ENCODE results near the gene MACO1.

DNA sequence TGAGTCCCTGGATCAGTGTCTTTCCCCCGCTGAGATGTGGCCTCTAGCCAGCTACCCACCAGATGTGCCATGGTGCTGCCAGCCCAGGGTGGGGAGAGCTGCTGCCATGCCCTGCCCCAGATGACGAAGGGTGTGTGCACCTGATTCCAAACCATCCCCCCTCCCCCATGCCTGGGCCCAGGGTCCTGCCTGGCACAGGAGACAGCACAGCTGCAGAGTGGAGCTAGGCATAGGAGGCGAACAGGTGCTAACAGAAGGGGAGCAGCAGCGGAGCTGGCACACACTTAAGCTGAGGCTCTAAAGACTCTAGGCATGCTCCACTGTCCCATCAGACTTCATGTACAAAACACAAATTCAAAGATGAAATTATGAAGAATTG, 103.7 kb downstream of the MACO1 start:
- TF ChIP-seq, protein P1, sequence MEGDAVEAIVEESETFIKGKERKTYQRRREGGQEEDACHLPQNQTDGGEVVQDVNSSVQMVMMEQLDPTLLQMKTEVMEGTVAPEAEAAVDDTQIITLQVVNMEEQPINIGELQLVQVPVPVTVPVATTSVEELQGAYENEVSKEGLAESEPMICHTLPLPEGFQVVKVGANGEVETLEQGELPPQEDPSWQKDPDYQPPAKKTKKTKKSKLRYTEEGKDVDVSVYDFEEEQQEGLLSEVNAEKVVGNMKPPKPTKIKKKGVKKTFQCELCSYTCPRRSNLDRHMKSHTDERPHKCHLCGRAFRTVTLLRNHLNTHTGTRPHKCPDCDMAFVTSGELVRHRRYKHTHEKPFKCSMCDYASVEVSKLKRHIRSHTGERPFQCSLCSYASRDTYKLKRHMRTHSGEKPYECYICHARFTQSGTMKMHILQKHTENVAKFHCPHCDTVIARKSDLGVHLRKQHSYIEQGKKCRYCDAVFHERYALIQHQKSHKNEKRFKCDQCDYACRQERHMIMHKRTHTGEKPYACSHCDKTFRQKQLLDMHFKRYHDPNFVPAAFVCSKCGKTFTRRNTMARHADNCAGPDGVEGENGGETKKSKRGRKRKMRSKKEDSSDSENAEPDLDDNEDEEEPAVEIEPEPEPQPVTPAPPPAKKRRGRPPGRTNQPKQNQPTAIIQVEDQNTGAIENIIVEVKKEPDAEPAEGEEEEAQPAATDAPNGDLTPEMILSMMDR (IDR thresholded peaks at IDR 0.05; ENCODE audit: low read length) = no peak
- no peak for TF ChIP-seq EZH2 (IDR thresholded peaks at IDR 0.05; ENCODE audit: borderline replicate concordance, low read length)
